A673 (cell line): ENCODE results near the gene MDH2. TPM values are rescaled to one million over a fixed set of nuclear protein-coding genes. Genes with fewer than 3 reads are reported as not detected.
"Not testable (repeated sequence)": the region's sequence is repeated elsewhere in the genome, so short reads cannot be mapped to it uniquely, and the experiment has no call there.

Source experiments
- BruUV-seq: library from RNA; stranded (reverse); fragments of 400-500 nt; replicated peaks from 2 replicates; lab custom pipeline; 2021; lab: Mats Ljungman, UMichigan
- CTCF ChIA-PET: fragments of 300-600 bp; sonication (Branson Sonifier 250); formaldehyde crosslinking; loops from one replicate; lab custom pipeline; 2022; ENCODE audit warnings: antibody characterized with exemption; lab: Charles Lee
- POLR2A ChIA-PET: fragments of 300-600 bp; sonication (Branson Sonifier 250); formaldehyde crosslinking; loops from one replicate; lab custom pipeline; 2022; ENCODE audit warnings: antibody characterized with exemption; ENCODE audit not compliant: low non-redundant PET; lab: Charles Lee
- DNase-seq: peaks from one replicate; pipeline ENCODE4 v3.0.0-alpha.2; 2015; ENCODE audit warnings: low spot score
- H3K27ac ChIP-seq: fragments of 200-600 bp; sonication (generic); 2 replicates; pipeline ENCODE4 v1.5.1; 2016; ENCODE audit warnings: mixed run types, low read depth, mild to moderate bottlenecking, mixed read lengths, antibody characterized with exemption, low read length; ENCODE audit not compliant: poor library complexity, severe bottlenecking
- H3K27me3 ChIP-seq: fragments of 200-600 bp; sonication (generic); replicated peaks from 2 replicates; pipeline ENCODE4 v1.6.1; 2017; ENCODE audit warnings: mixed run types, low read depth, mild to moderate bottlenecking, mixed read lengths, antibody characterized with exemption, low read length; ENCODE audit not compliant: insufficient read depth, poor library complexity
- H3K36me3 ChIP-seq: fragments of 200-600 bp; sonication (generic); 2 replicates; pipeline ENCODE4 v1.6.1; 2016; ENCODE audit warnings: mixed run types, mild to moderate bottlenecking, mixed read lengths, antibody characterized with exemption, low read length; ENCODE audit not compliant: insufficient read depth, poor library complexity, severe bottlenecking
- H3K4me1 ChIP-seq: fragments of 200-600 bp; sonication (generic); 2 replicates; pipeline ENCODE4 v1.6.1; 2017; ENCODE audit warnings: mixed run types, mild to moderate bottlenecking, mixed read lengths, antibody characterized with exemption, low read length; ENCODE audit not compliant: insufficient read depth, poor library complexity, severe bottlenecking
- H3K4me3 ChIP-seq: fragments of 200-600 bp; sonication (generic); 2 replicates; pipeline ENCODE4 v1.5.1; 2016; ENCODE audit warnings: low read depth, mixed run types, mild to moderate bottlenecking, mixed read lengths, low read length; ENCODE audit not compliant: poor library complexity, severe bottlenecking
- H3K9me3 ChIP-seq: fragments of 200-600 bp; sonication (generic); 2 replicates; pipeline ENCODE4 v1.6.1; 2016; ENCODE audit warnings: mixed run types, low read depth, mild to moderate bottlenecking, mixed read lengths, antibody characterized with exemption, low read length; ENCODE audit not compliant: poor library complexity, severe bottlenecking
- EZH2 ChIP-seq: fragments of 200-600 bp; sonication (generic); IDR thresholded peaks from 2 replicates; pipeline ENCODE4 v1.6.1; 2017; ENCODE audit warnings: borderline replicate concordance, low read depth, mild to moderate bottlenecking, mixed read lengths, antibody characterized with exemption, low read length; ENCODE audit not compliant: poor library complexity, severe bottlenecking
- intact Hi-C: fragments of 100-400 bp; cut with micrococcal nuclease; formaldehyde crosslinking; loops from one replicate; pipeline ENCODE4 v1.10.0; 2022; ENCODE audit not compliant: unreplicated experiment
- total RNA-seq: library from RNA; stranded (reverse); gene quantifications from 2 replicates; pipeline ENCODE4 v1.2.3, GENCODE V29; 2021
- TF ChIP-seq, protein P1 (sequence below): fragments of 300-800, 200-600 bp; sonication (generic); conservative IDR thresholded peaks from 2 replicates; pipeline ENCODE4 v1.5.1; 2017; ENCODE audit warnings: low read depth, mild to moderate bottlenecking, antibody characterized with exemption, low read length, moderate library complexity, mixed read lengths

Gene MDH2
- total RNA-seq, 1 experiment from 2014 or later: 316 TPM

DNA sequence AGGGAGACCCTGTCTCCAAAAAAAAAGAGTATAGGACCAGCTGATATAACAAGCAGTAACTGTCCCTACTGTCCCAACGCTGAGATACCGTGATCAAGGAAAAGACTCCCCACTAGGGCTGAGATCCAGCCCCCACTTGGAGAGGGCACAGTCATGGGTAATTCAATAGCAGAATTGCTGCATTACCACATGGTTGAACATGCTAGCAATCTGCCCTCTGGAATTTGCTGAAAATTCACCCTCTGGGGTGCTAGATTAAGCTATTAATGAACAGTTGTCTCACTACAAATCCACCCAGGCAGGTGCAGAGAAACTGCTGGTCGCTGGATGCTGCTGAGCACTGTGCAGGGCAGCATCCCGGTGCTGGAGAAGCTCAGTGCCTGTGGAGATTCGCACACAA lies 46.4 kb downstream of the MDH2 start:
- H3K27ac ChIP-seq, H3K4me3 ChIP-seq, BruUV-seq, H3K4me1 ChIP-seq, H3K27me3 ChIP-seq, H3K9me3 ChIP-seq, H3K36me3 ChIP-seq, POLR2A ChIA-PET, intact Hi-C loops, DNase-seq, CTCF ChIA-PET: not testable (repeated sequence)

DNA sequence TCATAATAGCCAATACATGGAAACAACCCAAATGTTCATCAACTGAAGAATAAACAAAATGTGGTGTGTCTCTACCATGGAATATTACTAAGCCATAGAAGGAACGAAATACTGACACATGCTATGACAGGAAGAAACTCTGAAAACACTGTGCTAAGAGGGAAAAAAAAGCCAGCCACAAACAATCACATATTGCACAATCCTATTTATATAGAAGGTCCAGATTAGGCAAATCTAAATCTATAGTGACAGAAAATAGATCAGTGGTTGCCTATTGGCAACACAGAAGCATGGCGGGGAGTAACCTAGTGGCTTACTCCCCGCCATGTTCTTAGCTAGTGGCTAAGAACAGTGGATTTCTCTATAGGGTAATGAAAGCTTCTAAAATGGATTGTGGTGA lies 48.0 kb downstream of the MDH2 start:
- no peak for DNase-seq
- no peaks in the 10 kb centered on the region for H3K9me3 ChIP-seq
- POLR2A ChIA-PET: no interaction called here
- H3K27ac ChIP-seq: no peak overlapping the region
- intact Hi-C loops: no loop called here
- H3K36me3 ChIP-seq: no peaks in the 10 kb centered on the region
- CTCF ChIA-PET: interaction anchor here (0.6 kb wide), 1 partner anchor 511 kb away, joined by 3 read pairs; no protein-coding TSS in a partner anchor
- TF ChIP-seq, protein P1, sequence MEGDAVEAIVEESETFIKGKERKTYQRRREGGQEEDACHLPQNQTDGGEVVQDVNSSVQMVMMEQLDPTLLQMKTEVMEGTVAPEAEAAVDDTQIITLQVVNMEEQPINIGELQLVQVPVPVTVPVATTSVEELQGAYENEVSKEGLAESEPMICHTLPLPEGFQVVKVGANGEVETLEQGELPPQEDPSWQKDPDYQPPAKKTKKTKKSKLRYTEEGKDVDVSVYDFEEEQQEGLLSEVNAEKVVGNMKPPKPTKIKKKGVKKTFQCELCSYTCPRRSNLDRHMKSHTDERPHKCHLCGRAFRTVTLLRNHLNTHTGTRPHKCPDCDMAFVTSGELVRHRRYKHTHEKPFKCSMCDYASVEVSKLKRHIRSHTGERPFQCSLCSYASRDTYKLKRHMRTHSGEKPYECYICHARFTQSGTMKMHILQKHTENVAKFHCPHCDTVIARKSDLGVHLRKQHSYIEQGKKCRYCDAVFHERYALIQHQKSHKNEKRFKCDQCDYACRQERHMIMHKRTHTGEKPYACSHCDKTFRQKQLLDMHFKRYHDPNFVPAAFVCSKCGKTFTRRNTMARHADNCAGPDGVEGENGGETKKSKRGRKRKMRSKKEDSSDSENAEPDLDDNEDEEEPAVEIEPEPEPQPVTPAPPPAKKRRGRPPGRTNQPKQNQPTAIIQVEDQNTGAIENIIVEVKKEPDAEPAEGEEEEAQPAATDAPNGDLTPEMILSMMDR: no peak
- TF ChIP-seq EZH2: no peak
- no peak overlapping the region for H3K4me3 ChIP-seq
- no peaks in the 10 kb centered on the region for H3K4me1 ChIP-seq
- no peaks in the 10 kb centered on the region for H3K27me3 ChIP-seq
- BruUV-seq: no TSS peak

DNA sequence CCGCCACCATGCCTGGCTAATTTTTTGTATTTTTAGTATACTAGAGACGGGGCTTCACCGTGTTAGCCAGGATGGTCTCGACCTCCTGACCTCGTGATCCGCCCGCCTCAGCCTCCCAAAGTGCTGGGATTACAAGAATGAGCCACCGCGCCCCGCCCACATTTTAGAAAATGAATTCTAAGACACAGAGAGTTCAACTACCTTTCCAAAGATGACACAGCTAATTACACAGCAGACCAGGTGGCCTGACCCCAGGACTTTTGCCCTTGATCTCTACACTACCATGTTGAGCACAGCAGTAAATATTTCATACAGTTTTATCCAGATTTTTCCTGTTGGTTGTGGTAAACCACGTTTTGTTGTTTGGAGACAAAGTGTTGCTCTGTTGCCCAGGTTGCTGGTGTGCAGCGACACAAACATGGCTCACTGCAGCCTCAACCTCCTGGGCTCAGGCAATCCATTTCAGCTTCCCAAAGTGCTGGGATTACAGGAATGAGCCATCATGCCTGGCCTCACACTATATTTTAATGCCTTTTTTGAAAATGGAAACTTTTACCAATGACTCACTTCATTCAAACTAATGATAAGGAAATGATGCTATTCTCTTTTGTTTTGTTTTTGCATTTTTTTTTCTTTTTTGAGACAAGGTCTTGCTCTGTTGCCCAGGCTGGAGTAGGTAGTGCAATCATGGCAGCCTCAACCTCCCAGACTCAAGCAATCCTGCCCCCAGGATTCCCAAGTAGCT lies 54.0 kb downstream of the MDH2 start:
- intact Hi-C loops, H3K4me1 ChIP-seq, H3K27me3 ChIP-seq, DNase-seq, CTCF ChIA-PET, H3K27ac ChIP-seq, POLR2A ChIA-PET, H3K36me3 ChIP-seq, H3K4me3 ChIP-seq, H3K9me3 ChIP-seq, BruUV-seq: not testable (repeated sequence)

DNA sequence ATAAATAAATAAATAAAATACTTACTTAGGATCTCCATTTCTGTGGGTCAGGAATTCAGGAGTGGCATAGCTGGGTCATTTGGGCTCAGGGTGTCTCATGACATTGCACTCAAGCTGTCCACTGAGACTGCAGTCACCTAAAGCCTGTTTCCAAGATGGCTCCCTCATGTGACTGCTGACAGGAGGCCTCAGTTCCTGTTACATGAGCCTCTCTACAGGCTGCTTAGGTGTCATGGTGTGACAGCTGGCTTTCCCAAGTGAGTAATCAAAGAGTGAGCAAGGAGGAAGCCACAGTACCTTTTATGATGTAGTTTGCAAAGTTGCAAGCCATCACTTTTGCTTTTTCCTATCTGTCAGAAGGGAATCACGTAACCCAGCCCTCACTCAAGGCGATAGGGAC lies 55.9 kb downstream of the MDH2 start:
- H3K4me3 ChIP-seq, H3K9me3 ChIP-seq, H3K4me1 ChIP-seq, DNase-seq, H3K27ac ChIP-seq, intact Hi-C loops, POLR2A ChIA-PET, H3K36me3 ChIP-seq, BruUV-seq, CTCF ChIA-PET, H3K27me3 ChIP-seq: not testable (repeated sequence)

DNA sequence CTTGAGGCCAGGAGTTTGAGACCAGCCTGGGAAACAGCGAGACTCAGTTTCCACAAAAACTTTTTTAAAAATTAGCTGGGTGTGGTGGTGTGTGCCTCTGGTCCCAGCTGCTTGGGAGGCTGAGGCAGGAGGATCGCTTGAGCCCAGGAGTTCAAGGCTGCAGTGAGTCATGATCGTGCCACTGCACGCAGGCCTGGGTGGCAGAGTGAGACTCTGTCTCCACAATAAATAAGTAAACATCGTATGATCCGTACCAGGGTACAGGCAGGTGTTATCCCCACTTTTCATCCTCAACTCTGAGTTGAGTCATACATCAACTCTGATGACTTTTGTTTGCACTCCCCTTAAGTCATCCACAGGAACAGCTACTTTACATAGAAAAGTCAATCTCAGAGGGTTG lies 58.2 kb downstream of the MDH2 start:
- BruUV-seq, H3K9me3 ChIP-seq, H3K4me3 ChIP-seq, CTCF ChIA-PET, H3K27ac ChIP-seq, H3K27me3 ChIP-seq, POLR2A ChIA-PET, DNase-seq, H3K36me3 ChIP-seq, intact Hi-C loops, H3K4me1 ChIP-seq: not testable (repeated sequence)
